ENCODE results near the gene PDE2A. TPM values are rescaled to one million over a fixed set of nuclear protein-coding genes. Genes with fewer than 3 reads are reported as not detected.

Gene PDE2A
- total and polyA plus RNA-seq, 11 donors = 16.8 to 53.7 (median 23.7) TPM

- no peak overlapping the region for H3K4me3 ChIP-seq
- intact Hi-C loops (cut with DNase I) = no loop called here
- DNase-seq = peak in 1 of 5 donors; percentile 51
These were observed 42.1 kb upstream of the PDE2A start for GRCh38 chr11:72716290-72716689.

GRCh38 chr11:72712841-72713240 lies 38.6 kb upstream of the PDE2A start:
- TF ChIP-seq CTCF (IDR thresholded peaks at IDR 0.05) (no peak), POLR2A (IDR thresholded peaks at IDR 0.05) (no peak)
- Histone ChIP-seq H3K9me3 (no peaks in the 10 kb centered on the region), H3K27ac (peak overlapping the region in 5 of 12 donors; percentile 2 to 82 (median 34)), H3K27me3 (no peaks in the 10 kb centered on the region), H3K4me1 (peaks cover 0 to 55% (median 34%) of the 10 kb centered on the region in 12 donors), H3K36me3 (peaks cover 0 to 70% (median 48%) of the 10 kb centered on the region in 9 donors), H3K4me3 (peak overlapping the region in 4 of 12 donors; percentile 5 to 16 (median 8))
- DNase-seq (peak in 1 of 5 donors; percentile 26), ATAC-seq (no peak)
- WGBS, 4 donors = 39 to 61% (median 44%) methylated on average over 8 to 10 of the region's 10 CpGs
- intact Hi-C loops (cut with DNase I) = no loop called here

More at GRCh38 chr11:72716290-72716689, 42.1 kb upstream of the PDE2A start:
- Histone ChIP-seq H3K27ac (peak overlapping the region in 2 of 12 donors; percentile 14 to 87), H3K36me3 (peaks cover 0 to 44% (median 14%) of the 10 kb centered on the region in 9 donors), H3K4me1 (peaks cover 3 to 90% (median 66%) of the 10 kb centered on the region in 12 donors), H3K9me3 (no peaks in the 10 kb centered on the region), H3K27me3 (no peaks in the 10 kb centered on the region)
- peak in 1 of 4 donors; percentile 9 for ATAC-seq
- no peak for TF ChIP-seq POLR2A (IDR thresholded peaks at IDR 0.05)
- no peak for TF ChIP-seq CTCF (IDR thresholded peaks at IDR 0.05)
- 42 to 51% (median 49%) methylated on average over 7 of the region's 7 CpGs for WGBS, 4 donors

- DNase-seq = peak; percentile 69 to 84 (median 74)
- Histone ChIP-seq H3K4me1 (peaks cover 0 to 49% (median 32%) of the 10 kb centered on the region in 12 donors), H3K27ac (peak overlapping the region in 6 of 12 donors; percentile 2 to 82 (median 24)), H3K9me3 (no peaks in the 10 kb centered on the region), H3K4me3 (peak overlapping the region in 4 of 12 donors; percentile 5 to 16 (median 8)), H3K36me3 (peaks cover 0 to 70% (median 52%) of the 10 kb centered on the region in 9 donors), H3K27me3 (no peaks in the 10 kb centered on the region)
- intact Hi-C loops (cut with DNase I) = no loop called here
- ATAC-seq = peak; percentile 14 to 70 (median 59)
- WGBS, 4 donors = 27 to 44% (median 39%) methylated on average over 18 to 26 of the region's 26 CpGs
- TF ChIP-seq POLR2A (IDR thresholded peaks at IDR 0.05) = no peak
- no peak for TF ChIP-seq CTCF (IDR thresholded peaks at IDR 0.05)
These were observed 38.0 kb upstream of the PDE2A start for GRCh38 chr11:72712168-72712751.

- DNase-seq (peak in 1 of 5 donors; percentile 16), ATAC-seq (no peak)
- TF ChIP-seq CTCF (IDR thresholded peaks at IDR 0.05) (no peak), POLR2A (IDR thresholded peaks at IDR 0.05) (no peak)
- H3K9me3 ChIP-seq = no peaks in the 10 kb centered on the region
- H3K27me3 ChIP-seq = no peaks in the 10 kb centered on the region
- H3K36me3 ChIP-seq = peaks cover 0 to 72% (median 60%) of the 10 kb centered on the region in 9 donors
- no peak overlapping the region for H3K4me3 ChIP-seq
- H3K27ac ChIP-seq = no peak overlapping the region
- WGBS, 4 donors = 85 to 91% (median 87%) methylated on average over 9 of the region's 9 CpGs
- intact Hi-C loops (cut with DNase I) = no loop called here
- peaks cover 0 to 38% (median 24%) of the 10 kb centered on the region in 12 donors for H3K4me1 ChIP-seq
These were observed 36.9 kb upstream of the PDE2A start for GRCh38 chr11:72711141-72711540.

All from heart left ventricle (tissue), 16 donors.